H1 (cell line): Measurements from ENCODE around the gene DAB2IP. TPM values are rescaled to one million over a fixed set of nuclear protein-coding genes. Genes with fewer than 3 reads are reported as not detected.

ENCODE experiments used
- CTCF ChIA-PET: fragments of 300-600 bp; sonication (Branson Sonifier 250); formaldehyde crosslinking; loops from one replicate; lab custom pipeline; 2021; ENCODE audit not compliant: partially characterized antibody; lab: Charles Lee
- POLR2A ChIA-PET: fragments of 300-600 bp; sonication (Branson Sonifier 250); formaldehyde crosslinking; loops from one replicate; lab custom pipeline; 2021; ENCODE audit warnings: inconsistent platforms; ENCODE audit not compliant: partially characterized antibody; lab: Charles Lee
- DNase-seq, 2 experiments: peaks; one replicate each; pipeline versions ENCODE4 v3.0.0 to v3.0.0-alpha.2; 2010 to 2022; ENCODE audit warnings: low spot score in 2 of 2, low read depth in 1 of 2, mixed read lengths in 1 of 2
- FAIRE-seq: peaks from 2 replicates; lab custom pipeline; 2011; peaks lifted over from hg19 to GRCh38; lab: Jason Lieb, UNC
- H2AFZ ChIP-seq: 2 replicates; pipeline ENCODE4 v1.8.1; 2012; ENCODE audit warnings: low read length, inconsistent platforms
- H2AK5ac ChIP-seq: 2 replicates; pipeline ENCODE4 v1.6.1; 2013; ENCODE audit warnings: low read depth, low read length
- H2BK120ac ChIP-seq: replicated peaks from 2 replicates; pipeline ENCODE3; 2013; ENCODE audit warnings: low read depth, low read length, inconsistent platforms
- H2BK12ac ChIP-seq: 2 replicates; pipeline ENCODE4 v1.6.1; 2013; ENCODE audit warnings: low read depth, low read length
- H2BK15ac ChIP-seq: 2 replicates; pipeline ENCODE4 v1.6.1; 2013; ENCODE audit warnings: low read length
- H2BK20ac ChIP-seq: 2 replicates; pipeline ENCODE4 v1.6.1; 2013; ENCODE audit warnings: low read length
- H2BK5ac ChIP-seq: 2 replicates; pipeline ENCODE4 v1.6.1; 2013; ENCODE audit warnings: low read depth, low read length
- H3K14ac ChIP-seq: 2 replicates; pipeline ENCODE4 v1.6.1; 2013; ENCODE audit warnings: inconsistent platforms; ENCODE audit not compliant: insufficient read length
- H3K18ac ChIP-seq: 2 replicates; pipeline ENCODE4 v1.6.1; 2013; ENCODE audit warnings: low read length; ENCODE audit errors: extremely low read depth
- H3K23ac ChIP-seq: 2 replicates; pipeline ENCODE4 v1.6.1; 2013; ENCODE audit warnings: inconsistent platforms; ENCODE audit not compliant: insufficient read length
- H3K23me2 ChIP-seq: 2 replicates; pipeline ENCODE4 v1.6.1; 2013; ENCODE audit warnings: low read depth, low read length
- H3K27ac ChIP-seq: 2 replicates; pipeline ENCODE4 v1.6.1; 2011; ENCODE audit warnings: low read depth, low read length, inconsistent platforms
- H3K27me3 ChIP-seq, 4 experiments: replicated peaks in 1 of 4; 1 replicate in 1 of 4; 2 replicates in 3 of 4; pipeline versions ENCODE4 v1.6.1 to v1.8.1; 2011 to 2013; ENCODE audit warnings: low read length in 3 of 4, mild to moderate bottlenecking in 3 of 4, inconsistent platforms in 2 of 4, mixed read lengths in 2 of 4, moderate library complexity in 1 of 4; ENCODE audit not compliant: control insufficient read depth in 3 of 4, insufficient read depth in 3 of 4; ENCODE audit errors: extremely low read depth in 1 of 4
- H3K36me3 ChIP-seq, 4 experiments: 2 replicates each; pipeline versions ENCODE4 v1.6.1 to v1.8.1; 2011 to 2013; ENCODE audit warnings: mild to moderate bottlenecking in 4 of 4, low read length in 3 of 4, moderate library complexity in 2 of 4, control low read depth in 1 of 4, inconsistent platforms in 1 of 4; ENCODE audit not compliant: insufficient read depth in 4 of 4, control insufficient read depth in 2 of 4
- H3K4ac ChIP-seq: replicated peaks from 2 replicates; pipeline ENCODE3; 2013; ENCODE audit warnings: low read length, low read depth, mixed read lengths, inconsistent platforms; ENCODE audit not compliant: insufficient read length
- H3K4me1 ChIP-seq, 4 experiments: replicated peaks in 1 of 4; 1 replicate in 1 of 4; 2 replicates in 3 of 4; pipeline versions ENCODE4 v1.6.1 to v1.8.1; 2011 to 2013; ENCODE audit warnings: low read length in 3 of 4, inconsistent platforms in 2 of 4, mixed read lengths in 1 of 4; ENCODE audit not compliant: insufficient read depth in 4 of 4, control insufficient read depth in 3 of 4
- H3K4me2 ChIP-seq, 2 experiments: 2 replicates each; pipeline versions ENCODE4 v1.6.1 to v1.8.1; 2011 to 2013; ENCODE audit warnings: low read depth in 2 of 2, low read length in 2 of 2, control low read depth in 1 of 2, inconsistent platforms in 1 of 2, mild to moderate bottlenecking in 1 of 2; ENCODE audit not compliant: insufficient read depth in 1 of 2
- H3K4me3 ChIP-seq, 4 experiments: fragments of 200-600, 300-600 bp in 1 of 4; sonication (generic), shearing (Covaris generic), sonication (Bioruptor Twin) in 1 of 4; 2 replicates each; pipeline versions ENCODE4 v1.5.1 to v1.8.1; 2011 to 2016; ENCODE audit warnings: low read length in 4 of 4, low read depth in 3 of 4, control low read depth in 2 of 4, inconsistent platforms in 2 of 4, mild to moderate bottlenecking in 2 of 4, mixed read lengths in 1 of 4, moderate library complexity in 1 of 4; ENCODE audit not compliant: insufficient read depth in 2 of 4; ENCODE audit errors: extremely low read depth in 1 of 4
- H3K56ac ChIP-seq: replicated peaks from 2 replicates; pipeline ENCODE3; 2013; ENCODE audit warnings: low read depth, mild to moderate bottlenecking, mixed read lengths, low read length, inconsistent platforms; ENCODE audit not compliant: insufficient read length
- H3K79me1 ChIP-seq: 2 replicates; pipeline ENCODE4 v1.6.1; 2013; ENCODE audit warnings: low read depth, low read length, control low read depth
- H3K79me2 ChIP-seq, 2 experiments: 2 replicates each; pipeline versions ENCODE4 v1.6.1 to v1.8.1; 2012 to 2013; ENCODE audit warnings: low read length in 2 of 2, mild to moderate bottlenecking in 2 of 2, inconsistent platforms in 1 of 2; ENCODE audit not compliant: insufficient read depth in 2 of 2, control insufficient read depth in 1 of 2
- H3K9ac ChIP-seq, 4 experiments: replicated peaks in 1 of 4; 1 replicate in 1 of 4; 2 replicates in 3 of 4; pipeline versions ENCODE4 v1.6.1 to v1.8.1; 2011 to 2013; ENCODE audit warnings: low read depth in 3 of 4, low read length in 3 of 4, control low read depth in 2 of 4, mild to moderate bottlenecking in 2 of 4, moderate library complexity in 2 of 4, inconsistent platforms in 1 of 4; ENCODE audit errors: extremely low read depth in 1 of 4
- H3K9me3 ChIP-seq, 2 experiments: 2 replicates each; pipeline versions ENCODE4 v1.6.1 to v1.8.1; 2012 to 2013; ENCODE audit warnings: mild to moderate bottlenecking in 2 of 2, moderate library complexity in 2 of 2, control low read depth in 1 of 2, inconsistent platforms in 1 of 2, low read depth in 1 of 2, low read length in 1 of 2, mixed read lengths in 1 of 2; ENCODE audit not compliant: insufficient read depth in 2 of 2
- H4K20me1 ChIP-seq, 2 experiments: replicated peaks in 1 of 2; 2 replicates each; pipeline versions ENCODE3 to v1.8.1; 2011 to 2013; ENCODE audit warnings: inconsistent platforms in 2 of 2, low read length in 2 of 2, mild to moderate bottlenecking in 1 of 2; ENCODE audit not compliant: insufficient read depth in 2 of 2, control insufficient read depth in 1 of 2
- H4K5ac ChIP-seq: 2 replicates; pipeline ENCODE4 v1.6.1; 2013; ENCODE audit warnings: low read length, low read depth, mixed read lengths, inconsistent platforms; ENCODE audit not compliant: insufficient read length
- H4K8ac ChIP-seq: 2 replicates; pipeline ENCODE4 v1.8.0; 2013; ENCODE audit warnings: mild to moderate bottlenecking, moderate library complexity, low read length, inconsistent platforms; ENCODE audit not compliant: insufficient read depth; ENCODE audit errors: extremely low read depth
- H4K91ac ChIP-seq: replicated peaks from 2 replicates; pipeline ENCODE3; 2013; ENCODE audit warnings: low read length, mixed read lengths, inconsistent platforms; ENCODE audit not compliant: insufficient read length
- ATF2 ChIP-seq: IDR thresholded peaks from 2 replicates; pipeline ENCODE4 v1.6.1; 2012; ENCODE audit warnings: low read length, inconsistent platforms
- BACH1 ChIP-seq: IDR thresholded peaks from 2 replicates; pipeline ENCODE4 v1.6.1; 2012; ENCODE audit warnings: low read length, improper control_type of control experiment
- CEBPB ChIP-seq: IDR thresholded peaks from 2 replicates; pipeline ENCODE4 v1.6.1; 2012; ENCODE audit warnings: low read depth, low read length
- CHD1 ChIP-seq: IDR thresholded peaks from 2 replicates; pipeline ENCODE4 v1.6.1; 2012; ENCODE audit warnings: low read depth, low read length, improper control_type of control experiment
- CHD2 ChIP-seq: IDR thresholded peaks from 2 replicates; pipeline ENCODE4 v1.6.1; 2012; ENCODE audit warnings: low read length, improper control_type of control experiment
- CREB1 ChIP-seq: IDR thresholded peaks from 2 replicates; pipeline ENCODE4 v1.6.1; 2012; ENCODE audit warnings: inconsistent platforms
- CTBP2 ChIP-seq: IDR thresholded peaks from 2 replicates; pipeline ENCODE4 v1.7.0; 2011; ENCODE audit warnings: borderline replicate concordance, mild to moderate bottlenecking, moderate library complexity, mixed read lengths, low read length; ENCODE audit not compliant: insufficient read depth, insufficient read length
- POLR2A ChIP-seq, 2 experiments: IDR thresholded peaks; 1 replicate in 1 of 2; 2 replicates in 1 of 2; pipeline ENCODE4 v1.6.1; 2011; ENCODE audit warnings: low read depth in 2 of 2, low read length in 2 of 2, mild to moderate bottlenecking in 2 of 2; ENCODE audit errors: control extremely low read depth in 1 of 2
- RAD21 ChIP-seq, 2 experiments: IDR thresholded peaks in 1 of 2; conservative IDR thresholded peaks in 1 of 2; 2 replicates each; pipeline ENCODE4 v1.6.1; 2011; ENCODE audit warnings: low read depth in 2 of 2, low read length in 2 of 2, improper control_type of control experiment in 1 of 2, inconsistent platforms in 1 of 2, mild to moderate bottlenecking in 1 of 2, moderate library complexity in 1 of 2
- RXRA ChIP-seq: IDR thresholded peaks from 2 replicates; pipeline ENCODE4 v1.6.1; 2011; ENCODE audit warnings: low read depth, mild to moderate bottlenecking, low read length, moderate library complexity; ENCODE audit not compliant: insufficient read depth
- SIN3A ChIP-seq, 2 experiments: IDR thresholded peaks in 1 of 2; conservative IDR thresholded peaks in 1 of 2; 2 replicates each; pipeline ENCODE4 v1.6.1; 2011 to 2012; ENCODE audit warnings: low read length in 2 of 2, improper control_type of control experiment in 1 of 2, low read depth in 1 of 2, mild to moderate bottlenecking in 1 of 2
- ZNF274 ChIP-seq: IDR thresholded peaks from 2 replicates; pipeline ENCODE4 v1.7.0; 2012; ENCODE audit warnings: low read length, borderline replicate concordance; ENCODE audit errors: extremely low read depth
- WGBS, 2 experiments: shearing (Covaris generic) in 1 of 2; methylation state at CpG; one replicate each; pipeline versions ENCODE4 v1.1.6 to v1.1.7; 2013 to 2015; ENCODE audit warnings: low lambda C conversion rate in 2 of 2, mixed read lengths in 2 of 2, inconsistent platforms in 1 of 2, low coverage in 1 of 2, missing lambda C conversion rate in 1 of 2; ENCODE audit not compliant: insufficient replicate concordance in 2 of 2, insufficient coverage in 1 of 2, insufficient read length in 1 of 2; ENCODE audit errors: extremely low coverage in 1 of 2, missing lambda C conversion rate in 1 of 2; 5-methylcytosine and 5-hydroxymethylcytosine counted together
- polyA plus RNA-seq, 7 experiments: library from polyadenylated mRNA; depleted of rRNA in 3 of 7; stranded (reverse) in 5 of 7; unstranded in 2 of 7; fragments of >200 nt in 5 of 7; fragments of 200-250 nt in 2 of 7; gene quantifications; 1 replicate in 5 of 7; 2 replicates in 1 of 7; 4 replicates in 1 of 7; pipeline versions ENCODE4 v1.2.1 to v1.2.3, GENCODE V29; 2011 to 2013; ENCODE audit warnings: missing spikeins in 2 of 7, mixed read lengths in 2 of 7
- total RNA-seq: library from RNA; stranded (reverse); fragmentation: NEBNext Ultra II Directional; extraction: Animal tissue kit (Norgen Biotek cat#: 25700); gene quantifications from 2 replicates; pipeline ENCODE4 v1.2.1, GENCODE V29; 2021

DAB2IP gene
- total and polyA plus RNA-seq, 2 of the 8 experiments (the other 6 are each of a cell fraction or from before 2014, with no cell fraction given), result 19.7 to 39.5 TPM

- Histone ChIP-seq H3K4me2 (no peak overlapping the region), H3K23ac (no peak overlapping the region), H3K79me1 (peaks cover 4% of the 10 kb centered on the region), H3K4me3 (no peak overlapping the region), H3K56ac (no peak overlapping the region), H2BK15ac (no peak overlapping the region), H4K91ac (no peak overlapping the region), H3K14ac (no peak overlapping the region), H3K18ac (no peak overlapping the region), H2AK5ac (no peak overlapping the region), H3K9me3 (no peaks in the 10 kb centered on the region), H4K5ac (no peak overlapping the region), H3K23me2 (no peaks in the 10 kb centered on the region), H3K4me1 (peaks cover 0 to 5% (median 1%) of the 10 kb centered on the region in 4 experiments; a peak in 4 of 7 replicates), H4K8ac (no peak overlapping the region), H3K9ac (no peak overlapping the region), H4K20me1 (peaks cover 9 to 22% of the 10 kb centered on the region in 2 experiments), H3K27ac (no peak overlapping the region), H2BK20ac (no peak overlapping the region), H2BK5ac (no peak overlapping the region), H2BK120ac (no peak overlapping the region), H2BK12ac (no peak overlapping the region), H3K4ac (no peak overlapping the region), H3K27me3 (no peaks in the 10 kb centered on the region), H3K79me2 (no peaks in the 10 kb centered on the region), H3K36me3 (peaks cover 0 to 2% (median 0%) of the 10 kb centered on the region in 4 experiments; a peak in 3 of 8 replicates), H2AFZ (no peak overlapping the region)
- CTCF ChIA-PET, result interaction anchor here (0.6 to 34.8 kb wide), 18 partner anchors 6 to 317 kb away, joined by 3 to 670 read pairs (median 8); no protein-coding TSS in a partner anchor
- WGBS, 2 experiments, result 89% methylated on average over 14 of the region's 14 CpGs; no CpG with 5 or more reads in 1 of the 2 experiments
- DNase-seq, result no peak
- no peak for FAIRE-seq
- POLR2A ChIA-PET, result no interaction called here
- TF ChIP-seq CHD1 (no peak), CREB1 (no peak), ATF2 (no peak), CHD2 (no peak), RAD21 (IDR thresholded peaks at IDR 0.05 in 1 of 2, conservative IDR thresholded peaks at IDR 0.05 in 1 of 2; ENCODE audit: low read depth in 2 of 2, low read length in 2 of 2) (no peak), CTBP2 (no peak), CEBPB (no peak), RXRA (no peak), POLR2A (IDR thresholded peaks at IDR 0.05; ENCODE audit: control extremely low read depth in 1 of 2, low read depth in 2 of 2, low read length in 2 of 2) (no peak), ZNF274 (no peak), BACH1 (no peak), SIN3A (conservative IDR thresholded peaks at IDR 0.05 in 1 of 2, IDR thresholded peaks at IDR 0.05 in 1 of 2; ENCODE audit: low read depth in 1 of 2, low read length in 2 of 2) (no peak)
Measured at GRCh38 chr9:121685146-121685794, 33.8 kb downstream of the DAB2IP start.
